ENCODE data around the gene FTHL17. TPM values are rescaled to one million over a fixed set of nuclear protein-coding genes. Genes with fewer than 3 reads are reported as not detected.

The FTHL17 gene
- polyA plus RNA-seq, 2 of the 4 experiments (the other 2 are of a cell fraction): not detected

DNA sequence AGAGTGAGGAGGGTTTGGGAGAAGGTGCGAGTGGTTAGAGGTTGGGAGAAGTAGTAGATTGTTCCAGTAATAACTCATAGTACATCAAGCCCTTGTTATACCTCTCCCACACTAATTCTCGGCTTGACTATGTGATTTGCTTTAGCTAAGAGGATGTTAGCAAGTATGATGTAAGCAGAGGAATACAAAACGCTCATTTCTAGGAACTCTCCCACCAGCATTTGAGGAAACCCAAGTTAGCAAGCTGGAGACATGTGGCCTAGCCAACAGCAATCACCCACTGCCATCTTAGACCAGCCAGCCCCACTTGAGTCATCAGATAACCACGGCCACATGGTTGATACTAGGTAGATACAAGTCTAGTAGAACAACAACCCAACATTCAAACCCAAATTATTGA, 14.2 kb downstream of the FTHL17 start:
- ATAC-seq: no peak
- TF ChIP-seq CBX8 (IDR thresholded peaks at IDR 0.05): no peak
- no peak for TF ChIP-seq FOSB (CRISPR knock-in tag; IDR thresholded peaks at IDR 0.05)
- no peak for TF ChIP-seq HOXB13 (CRISPR knock-in tag; IDR thresholded peaks at IDR 0.05; ENCODE audit: low read depth)
- Histone ChIP-seq H3K27ac (no peak overlapping the region), H3K9me3 (no peaks in the 10 kb centered on the region), H3K4me2 (no peak overlapping the region), H3K4me1 (no peaks in the 10 kb centered on the region), H3K4me3 (no peak overlapping the region)
- ChIA-PET CTCF (no interaction called here), POLR2A (no interaction called here)
- FAIRE-seq: no peak
- DNase-seq (ENCODE audit: low read depth in 1 of 2, low spot score in 1 of 2): no peak
- WGBS (ENCODE audit: missing lambda C conversion rate): 0% methylated on average over 4 of the region's 4 CpGs

DNA sequence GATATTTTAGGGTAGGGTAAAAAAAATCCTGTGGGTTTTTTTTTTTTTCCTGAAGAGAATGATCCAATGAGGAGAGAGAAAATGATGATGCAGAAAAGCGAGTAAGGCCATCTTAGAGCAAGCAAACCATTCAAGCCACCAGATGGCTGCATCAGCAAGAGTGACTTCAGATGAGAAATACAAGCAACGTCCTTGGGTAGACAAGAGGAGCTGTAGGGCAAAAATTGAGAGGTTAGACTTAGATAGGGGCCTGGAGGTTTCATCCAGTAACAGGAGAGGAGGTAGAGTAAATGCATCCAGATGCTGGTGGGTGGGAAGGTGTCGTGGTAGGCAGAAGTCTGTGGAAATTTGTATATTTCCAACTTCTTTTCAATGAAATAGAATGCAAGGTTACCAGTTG, 14.6 kb downstream of the FTHL17 start:
- H3K4me3 ChIP-seq: no peak overlapping the region
- no peak overlapping the region for H3K4me2 ChIP-seq
- POLR2A ChIA-PET: interaction anchor here (0.7 kb wide), 1 partner anchor 753 kb away, joined by 3 read pairs; no protein-coding TSS in a partner anchor
- TF ChIP-seq CBX2 (IDR thresholded peaks at IDR 0.05; ENCODE audit: borderline replicate concordance, low read depth) (no peak), RFX5 (IDR thresholded peaks at IDR 0.05) (no peak), FOXS1 (CRISPR knock-in tag; IDR thresholded peaks at IDR 0.05) (no peak), NFE2L2 (conservative IDR thresholded peaks at IDR 0.05; ENCODE audit: low read length) (no peak), MYC (IDR thresholded peaks at IDR 0.05; ENCODE audit: borderline replicate concordance, low read length) (no peak)
- TF ChIP-seq, protein P1, sequence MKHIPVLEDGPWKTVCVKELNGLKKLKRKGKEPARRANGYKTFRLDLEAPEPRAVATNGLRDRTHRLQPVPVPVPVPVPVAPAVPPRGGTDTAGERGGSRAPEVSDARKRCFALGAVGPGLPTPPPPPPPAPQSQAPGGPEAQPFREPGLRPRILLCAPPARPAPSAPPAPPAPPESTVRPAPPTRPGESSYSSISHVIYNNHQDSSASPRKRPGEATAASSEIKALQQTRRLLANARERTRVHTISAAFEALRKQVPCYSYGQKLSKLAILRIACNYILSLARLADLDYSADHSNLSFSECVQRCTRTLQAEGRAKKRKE (CRISPR knock-in tag; IDR thresholded peaks at IDR 0.05; ENCODE audit: low read depth): no peak
- DNase-seq (ENCODE audit: low read depth in 1 of 2, low spot score in 1 of 2) (no peak), FAIRE-seq (no peak), ATAC-seq (no peak)
- H3K4me1 ChIP-seq: no peaks in the 10 kb centered on the region
- no peaks in the 10 kb centered on the region for H3K9me3 ChIP-seq
- 1% methylated on average over 3 of the region's 3 CpGs for WGBS (ENCODE audit: missing lambda C conversion rate)
- CTCF ChIA-PET: no interaction called here
- H3K27ac ChIP-seq: no peak overlapping the region

DNA sequence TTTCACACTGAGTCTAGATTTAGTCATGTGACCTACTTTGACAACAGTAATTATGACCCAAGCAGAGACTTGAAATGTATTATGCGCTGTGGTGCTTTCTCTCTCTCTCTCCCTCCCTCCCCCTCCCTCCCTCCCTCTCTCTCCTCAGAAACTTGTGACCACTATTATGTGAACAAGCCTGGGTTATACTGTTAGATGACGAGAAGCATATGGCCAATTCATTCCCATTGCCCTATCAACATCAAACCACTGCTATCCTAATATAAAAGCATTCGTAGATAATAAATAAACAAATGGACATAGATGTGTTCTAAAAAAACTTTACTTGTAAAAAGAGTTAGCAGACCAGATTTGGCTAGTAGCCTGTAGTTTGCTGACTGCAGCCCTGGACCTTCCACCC, 18.2 kb downstream of the FTHL17 start:
- ATAC-seq (no peak), FAIRE-seq (no peak), DNase-seq (ENCODE audit: low read depth in 1 of 2, low spot score in 1 of 2) (no peak)
- POLR2A ChIA-PET: no interaction called here
- Histone ChIP-seq H3K4me1 (no peaks in the 10 kb centered on the region), H3K27ac (no peak overlapping the region), H3K4me2 (no peak overlapping the region), H3K4me3 (no peak overlapping the region), H3K9me3 (no peaks in the 10 kb centered on the region)
- TF ChIP-seq GATA3 (IDR thresholded peaks at IDR 0.05; ENCODE audit: borderline replicate concordance) (no peak), CBX8 (IDR thresholded peaks at IDR 0.05) (no peak), FOSL2 (IDR thresholded peaks at IDR 0.05) (no peak), FOSL2 (CRISPR knock-in tag; IDR thresholded peaks at IDR 0.05) (no peak), KDM1A (IDR thresholded peaks at IDR 0.05; ENCODE audit: low read depth) (no peak), HOXB5 (CRISPR knock-in tag; IDR thresholded peaks at IDR 0.05) (no peak), ESRRA (IDR thresholded peaks at IDR 0.05; ENCODE audit: borderline replicate concordance, low read length) (no peak)
- TF ChIP-seq, protein P2, sequence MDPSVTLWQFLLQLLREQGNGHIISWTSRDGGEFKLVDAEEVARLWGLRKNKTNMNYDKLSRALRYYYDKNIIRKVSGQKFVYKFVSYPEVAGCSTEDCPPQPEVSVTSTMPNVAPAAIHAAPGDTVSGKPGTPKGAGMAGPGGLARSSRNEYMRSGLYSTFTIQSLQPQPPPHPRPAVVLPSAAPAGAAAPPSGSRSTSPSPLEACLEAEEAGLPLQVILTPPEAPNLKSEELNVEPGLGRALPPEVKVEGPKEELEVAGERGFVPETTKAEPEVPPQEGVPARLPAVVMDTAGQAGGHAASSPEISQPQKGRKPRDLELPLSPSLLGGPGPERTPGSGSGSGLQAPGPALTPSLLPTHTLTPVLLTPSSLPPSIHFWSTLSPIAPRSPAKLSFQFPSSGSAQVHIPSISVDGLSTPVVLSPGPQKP (IDR thresholded peaks at IDR 0.05; ENCODE audit: low read depth, low read length): no peak
- CTCF ChIA-PET: no interaction called here
- WGBS (ENCODE audit: missing lambda C conversion rate): 23% methylated on average over 3 of the region's 3 CpGs

DNA sequence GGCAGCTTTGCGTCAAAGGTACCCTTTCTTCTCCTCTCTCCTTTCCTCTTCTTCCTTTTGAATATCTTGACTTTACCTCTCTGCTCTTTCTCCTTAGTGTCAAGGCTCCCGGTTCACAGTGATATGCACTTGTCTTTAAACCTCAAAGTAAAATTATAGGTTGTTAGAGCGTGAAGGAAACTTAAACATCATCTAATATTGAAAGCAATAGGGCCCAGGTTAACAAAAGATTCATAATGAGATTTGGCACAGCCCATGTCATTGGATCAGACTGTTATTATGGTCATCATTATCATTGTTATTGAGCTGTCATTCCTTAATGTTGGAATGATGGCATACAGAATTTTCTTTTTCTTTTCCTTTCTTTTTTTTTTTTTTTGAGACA, 32.5 kb downstream of the FTHL17 start:
- Histone ChIP-seq H3K27ac (no peak overlapping the region), H3K4me3 (no peak overlapping the region), H3K9me3 (no peaks in the 10 kb centered on the region), H3K4me1 (no peaks in the 10 kb centered on the region), H3K4me2 (no peak overlapping the region)
- TF ChIP-seq CHD4 (IDR thresholded peaks at IDR 0.05; ENCODE audit: borderline replicate concordance) (no peak), ZNF302 (CRISPR knock-in tag; IDR thresholded peaks at IDR 0.05) (no peak), HOXB5 (CRISPR knock-in tag; IDR thresholded peaks at IDR 0.05) (no peak), HEYL (CRISPR knock-in tag; IDR thresholded peaks at IDR 0.05) (no peak)
- TF ChIP-seq, protein P3, sequence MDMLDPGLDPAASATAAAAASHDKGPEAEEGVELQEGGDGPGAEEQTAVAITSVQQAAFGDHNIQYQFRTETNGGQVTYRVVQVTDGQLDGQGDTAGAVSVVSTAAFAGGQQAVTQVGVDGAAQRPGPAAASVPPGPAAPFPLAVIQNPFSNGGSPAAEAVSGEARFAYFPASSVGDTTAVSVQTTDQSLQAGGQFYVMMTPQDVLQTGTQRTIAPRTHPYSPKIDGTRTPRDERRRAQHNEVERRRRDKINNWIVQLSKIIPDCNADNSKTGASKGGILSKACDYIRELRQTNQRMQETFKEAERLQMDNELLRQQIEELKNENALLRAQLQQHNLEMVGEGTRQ (IDR thresholded peaks at IDR 0.05): no peak
- ATAC-seq (no peak), FAIRE-seq (no peak), DNase-seq (ENCODE audit: low read depth in 1 of 2, low spot score in 1 of 2) (no peak)
- CTCF ChIA-PET: interaction anchor here (0.8 to 3.7 kb wide), 8 partner anchors 9 to 618 kb away, joined by 3 to 29 read pairs (median 4); no protein-coding TSS in a partner anchor
- POLR2A ChIA-PET: no interaction called here
- WGBS (ENCODE audit: missing lambda C conversion rate): 10% methylated on average over 3 of the region's 3 CpGs
